T-cell (primary cell): ENCODE results near the gene ITPR1. TPM values are rescaled to one million over a fixed set of nuclear protein-coding genes. Genes with fewer than 3 reads are reported as not detected.

Experiments used
- ATAC-seq, 4 experiments: fragments of 200-7000 bp in 3 of 4; fragments of 150-1000 bp in 1 of 4; cut with Tn5 transposase; replicated peaks in 1 of 4; 1 replicate in 3 of 4; 2 replicates in 1 of 4; pipeline ENCODE4 v1.10.0; 2021; ENCODE audit warnings: moderate library complexity in 3 of 4, mild to moderate bottlenecking in 2 of 4, moderate number of reproducible peaks in 1 of 4
- CTCF ChIA-PET, 2 donors: fragments of 300-600 bp; sonication (Branson Sonifier 250); formaldehyde crosslinking; loops; one replicate each; lab custom pipeline; 2022; ENCODE audit warnings: antibody characterized with exemption in 2 of 2; lab: Charles Lee
- POLR2A ChIA-PET, 2 donors: fragments of 300-600 bp; sonication (Branson Sonifier 250); formaldehyde crosslinking; loops; one replicate each; lab custom pipeline; 2022; ENCODE audit warnings: antibody characterized with exemption in 2 of 2; lab: Charles Lee
- DNase-seq, 35 experiments: peaks; one replicate each; pipeline versions ENCODE4 v3.0.0 to v3.0.0-alpha.2; 2013 to 2023
- H3K27ac ChIP-seq: one replicate; pipeline ENCODE4 v1.5.1; 2013; ENCODE audit warnings: low read length
- H3K27me3 ChIP-seq, 2 experiments: replicated peaks in 1 of 2; 1 replicate in 1 of 2; 2 replicates in 1 of 2; pipeline versions ENCODE4 v1.6.1 to v1.7.0; 2013; ENCODE audit warnings: low read length in 1 of 2, mixed read lengths in 1 of 2; ENCODE audit not compliant: control insufficient read depth in 2 of 2, insufficient read depth in 2 of 2; ENCODE audit errors: extremely low read depth in 1 of 2
- H3K36me3 ChIP-seq, 2 donors: 1 replicate in 1 of 2; 2 replicates in 1 of 2; pipeline versions ENCODE4 v1.6.1 to v1.7.0; 2013; ENCODE audit warnings: low read length in 1 of 2; ENCODE audit not compliant: control insufficient read depth in 2 of 2, insufficient read depth in 1 of 2; ENCODE audit errors: extremely low read depth in 1 of 2
- H3K4me1 ChIP-seq, 2 experiments: 1 replicate in 1 of 2; 2 replicates in 1 of 2; pipeline versions ENCODE4 v1.6.1 to v1.7.0; 2013; ENCODE audit warnings: low read length in 2 of 2, mixed read lengths in 1 of 2; ENCODE audit not compliant: insufficient read depth in 2 of 2, control insufficient read depth in 1 of 2; ENCODE audit errors: extremely low read depth in 1 of 2
- H3K4me3 ChIP-seq, 2 donors: 1 replicate in 1 of 2; 2 replicates in 1 of 2; pipeline versions ENCODE4 v1.5.1 to v1.7.0; 2013; ENCODE audit warnings: mild to moderate bottlenecking in 2 of 2, low read length in 1 of 2, moderate library complexity in 1 of 2; ENCODE audit not compliant: control insufficient read depth in 1 of 2; ENCODE audit errors: extremely low read depth in 1 of 2
- H3K9me3 ChIP-seq: 2 replicates; pipeline ENCODE4 v1.7.0; 2013
- H3K27ac Mint-ChIP-seq, 2 donors: one replicate each; pipeline ENCODE4 v1.8.0; 2020 to 2021; ENCODE audit warnings: mild to moderate bottlenecking in 2 of 2, mixed read lengths in 2 of 2
- H3K27me3 Mint-ChIP-seq, 2 donors: one replicate each; pipeline ENCODE4 v1.8.0; 2021 to 2022; ENCODE audit warnings: mixed read lengths in 2 of 2
- H3K36me3 Mint-ChIP-seq: one replicate; pipeline ENCODE4 v1.8.0; 2021; ENCODE audit warnings: mixed read lengths
- H3K4me1 Mint-ChIP-seq, 3 donors: one replicate each; pipeline ENCODE4 v1.8.0; 2020 to 2022; ENCODE audit warnings: mixed read lengths in 3 of 3, mild to moderate bottlenecking in 1 of 3
- H3K4me3 Mint-ChIP-seq, 3 donors: one replicate each; pipeline ENCODE4 v1.8.0; 2020 to 2022; ENCODE audit warnings: mild to moderate bottlenecking in 3 of 3, mixed read lengths in 3 of 3, moderate library complexity in 3 of 3
- H3K9me3 Mint-ChIP-seq, 3 donors: one replicate each; pipeline ENCODE4 v1.8.0; 2020 to 2022; ENCODE audit warnings: mixed read lengths in 3 of 3
- WGBS: methylation state at CpG from one replicate; pipeline ENCODE4 v1.1.5; 2013; ENCODE audit warnings: missing lambda C conversion rate; ENCODE audit not compliant: insufficient coverage; 5-methylcytosine and 5-hydroxymethylcytosine counted together
- total RNA-seq, 35 experiments: library from RNA in 6 of 35; stranded (reverse) in 6 of 35; fragments of 120-200 nt in 1 of 35; gene quantifications; one replicate each; pipeline versions ENCODE4 v1.2.1 to v1.2.4 and lab custom pipeline; 2013 to 2026

The ITPR1 gene
- total RNA-seq, 5 donors from 2014 or later (not counting 1 experiment from before 2014, with no cell fraction given): 53.8 to 105 (median 73.1) TPM

GRCh38 chr3:4794331-4794730 lies 301.2 kb downstream of the ITPR1 start:
- Mint-ChIP-seq H3K27me3 (no peaks in the 10 kb centered on the region), H3K27ac (no peak overlapping the region)
- 100% methylated on average over 2 of the region's 7 CpGs for WGBS

GRCh38 chr3:4794798-4795197 lies 301.6 kb downstream of the ITPR1 start:
- CTCF ChIA-PET: interaction anchor here in 1 of 2 donors (0.9 kb wide), 1 partner anchor 185 kb away, joined by 4 read pairs; the partner anchor contains the start of gene BHLHE40
- Mint-ChIP-seq H3K4me3 (no peak overlapping the region), H3K4me1 (no peaks in the 10 kb centered on the region), H3K27ac (no peak overlapping the region), H3K27me3 (no peaks in the 10 kb centered on the region), H3K36me3 (peaks cover 88% of the 10 kb centered on the region), H3K9me3 (no peaks in the 10 kb centered on the region)
- POLR2A ChIA-PET: no interaction called here
- no peaks in the 10 kb centered on the region for H3K27me3 ChIP-seq
- H3K9me3 ChIP-seq: no peaks in the 10 kb centered on the region
- ATAC-seq: no peak
- H3K27ac ChIP-seq: no peak overlapping the region
- no peak overlapping the region for H3K4me3 ChIP-seq
- H3K4me1 ChIP-seq: no peaks in the 10 kb centered on the region
- 98% methylated on average over 9 of the region's 13 CpGs for WGBS
- H3K36me3 ChIP-seq: peaks cover 9 to 41% of the 10 kb centered on the region in 2 donors
- DNase-seq: no peak

More at GRCh38 chr3:4794331-4794730, 301.2 kb downstream of the ITPR1 start:
- H3K4me1 Mint-ChIP-seq: no peaks in the 10 kb centered on the region
- Histone ChIP-seq H3K4me1 (no peaks in the 10 kb centered on the region), H3K9me3 (no peaks in the 10 kb centered on the region), H3K27me3 (no peaks in the 10 kb centered on the region), H3K27ac (no peak overlapping the region), H3K4me3 (no peak overlapping the region), H3K36me3 (peaks cover 9 to 41% of the 10 kb centered on the region in 2 donors)
- ChIA-PET POLR2A (no interaction called here), CTCF (interaction anchor here in 1 of 2 donors (0.6 kb wide), 1 partner anchor 55 kb away, joined by 6 read pairs; no protein-coding TSS in a partner anchor)
- ATAC-seq (no peak), DNase-seq (no peak)
- no peak overlapping the region for H3K4me3 Mint-ChIP-seq
- no peaks in the 10 kb centered on the region for H3K9me3 Mint-ChIP-seq
- peaks cover 89% of the 10 kb centered on the region for H3K36me3 Mint-ChIP-seq

- Histone ChIP-seq H3K4me1 (no peaks in the 10 kb centered on the region), H3K27ac (no peak overlapping the region), H3K36me3 (peaks cover 9 to 41% of the 10 kb centered on the region in 2 donors), H3K9me3 (no peaks in the 10 kb centered on the region), H3K27me3 (no peaks in the 10 kb centered on the region), H3K4me3 (no peak overlapping the region)
- no peaks in the 10 kb centered on the region for H3K4me1 Mint-ChIP-seq
- ATAC-seq (no peak), DNase-seq (no peak)
- POLR2A ChIA-PET: interaction anchor here in 1 of 2 donors (0.7 kb wide), 1 partner anchor 232 kb away, joined by 5 read pairs; no protein-coding TSS in a partner anchor
- WGBS: 79% methylated on average over 5 of the region's 7 CpGs
- peaks cover 88% of the 10 kb centered on the region for H3K36me3 Mint-ChIP-seq
- H3K9me3 Mint-ChIP-seq: no peaks in the 10 kb centered on the region
- H3K27ac Mint-ChIP-seq: no peak overlapping the region
- CTCF ChIA-PET: interaction anchor here in 1 of 2 donors (0.6 to 0.9 kb wide), 3 partner anchors 26 to 184 kb away, joined by 3 to 4 read pairs (median 4); partner anchors contain the start of gene BHLHE40
- no peak overlapping the region for H3K4me3 Mint-ChIP-seq
- no peaks in the 10 kb centered on the region for H3K27me3 Mint-ChIP-seq
Measured at GRCh38 chr3:4795905-4796304, 302.8 kb downstream of the ITPR1 start.

- Mint-ChIP-seq H3K27ac (no peak overlapping the region), H3K36me3 (peaks cover 87% of the 10 kb centered on the region)
Measured at GRCh38 chr3:4797201-4797705, 304.1 kb downstream of the ITPR1 start.

GRCh38 chr3:4799266-4800256 lies 306.4 kb downstream of the ITPR1 start:
- H3K27ac ChIP-seq: no peak overlapping the region
- ATAC-seq (no peak), DNase-seq (no peak)
- H3K27me3 Mint-ChIP-seq: no peaks in the 10 kb centered on the region
- WGBS: 92% methylated on average over 8 of the region's 14 CpGs
- H3K36me3 ChIP-seq: peaks cover 5 to 32% of the 10 kb centered on the region in 2 donors
- no peaks in the 10 kb centered on the region for H3K9me3 ChIP-seq
- H3K9me3 Mint-ChIP-seq: peaks cover 0 to 3% (median 0%) of the 10 kb centered on the region in 3 donors
- H3K4me3 ChIP-seq: no peak overlapping the region
- POLR2A ChIA-PET: interaction anchor here in 1 of 2 donors (0.5 kb wide), 2 partner anchors 12 to 225 kb away, joined by 3 read pairs; no protein-coding TSS in a partner anchor
- CTCF ChIA-PET: interaction anchor here in 1 of 2 donors (0.5 kb wide), 1 partner anchor 238 kb away, joined by 6 read pairs; no protein-coding TSS in a partner anchor
- peaks cover 0 to 6% of the 10 kb centered on the region in 2 experiments for H3K4me1 ChIP-seq
- peaks cover 87% of the 10 kb centered on the region for H3K36me3 Mint-ChIP-seq
- no peak overlapping the region for H3K4me3 Mint-ChIP-seq
- H3K27me3 ChIP-seq: no peaks in the 10 kb centered on the region
- peaks cover 7 to 25% (median 11%) of the 10 kb centered on the region in 3 donors for H3K4me1 Mint-ChIP-seq
- H3K27ac Mint-ChIP-seq: no peak overlapping the region

More at GRCh38 chr3:4797201-4797705, 304.1 kb downstream of the ITPR1 start:
- H3K4me3 Mint-ChIP-seq: no peak overlapping the region
- no peak overlapping the region for H3K27ac ChIP-seq
- H3K9me3 Mint-ChIP-seq: peaks cover 0 to 2% (median 0%) of the 10 kb centered on the region in 3 donors
- peaks cover 0 to 3% (median 0%) of the 10 kb centered on the region in 3 donors for H3K4me1 Mint-ChIP-seq
- WGBS: no CpG with 5 or more reads among the region's 4 CpGs
- no peaks in the 10 kb centered on the region for H3K27me3 ChIP-seq
- H3K27me3 Mint-ChIP-seq: no peaks in the 10 kb centered on the region
- CTCF ChIA-PET: interaction anchor here in 1 of 2 donors (0.6 to 1.1 kb wide), 3 partner anchors 12 to 383 kb away, joined by 3 to 4 read pairs (median 4); no protein-coding TSS in a partner anchor
- DNase-seq: no peak
- no peaks in the 10 kb centered on the region for H3K9me3 ChIP-seq
- peaks cover 6 to 36% of the 10 kb centered on the region in 2 donors for H3K36me3 ChIP-seq
- POLR2A ChIA-PET: interaction anchor here in 1 of 2 donors (0.9 kb wide), 1 partner anchor 19 kb away, joined by 3 read pairs; no protein-coding TSS in a partner anchor
- ATAC-seq: no peak
- H3K4me3 ChIP-seq: no peak overlapping the region
- no peaks in the 10 kb centered on the region for H3K4me1 ChIP-seq

GRCh38 chr3:4800595-4800994 lies 307.4 kb downstream of the ITPR1 start:
- Histone ChIP-seq H3K4me3 (no peak overlapping the region), H3K4me1 (peaks cover 0 to 9% of the 10 kb centered on the region in 2 experiments), H3K9me3 (no peaks in the 10 kb centered on the region), H3K27ac (no peak overlapping the region), H3K27me3 (no peaks in the 10 kb centered on the region), H3K36me3 (peaks cover 5 to 29% of the 10 kb centered on the region in 2 donors)
- peaks cover 85% of the 10 kb centered on the region for H3K36me3 Mint-ChIP-seq
- H3K27me3 Mint-ChIP-seq: no peaks in the 10 kb centered on the region
- ChIA-PET POLR2A (no interaction called here), CTCF (no interaction called here)
- H3K4me1 Mint-ChIP-seq: peaks cover 14 to 31% (median 21%) of the 10 kb centered on the region in 3 donors
- no peak overlapping the region for H3K27ac Mint-ChIP-seq
- no peak for DNase-seq
- 100% methylated on average over 3 of the region's 4 CpGs for WGBS
- H3K9me3 Mint-ChIP-seq: peaks cover 0 to 3% (median 0%) of the 10 kb centered on the region in 3 donors
- no peak overlapping the region for H3K4me3 Mint-ChIP-seq
- ATAC-seq: no peak
